ENCODE results near the gene ARID5B. TPM values are rescaled to one million over a fixed set of nuclear protein-coding genes. Genes with fewer than 3 reads are reported as not detected.
A peak's percentile ranks its signal among the peaks of the same experiment; 100 is the strongest.

The ARID5B gene
- polyA plus RNA-seq, 1 of the 3 experiments (the other 2 are of a cell fraction): 10.9 TPM

DNA sequence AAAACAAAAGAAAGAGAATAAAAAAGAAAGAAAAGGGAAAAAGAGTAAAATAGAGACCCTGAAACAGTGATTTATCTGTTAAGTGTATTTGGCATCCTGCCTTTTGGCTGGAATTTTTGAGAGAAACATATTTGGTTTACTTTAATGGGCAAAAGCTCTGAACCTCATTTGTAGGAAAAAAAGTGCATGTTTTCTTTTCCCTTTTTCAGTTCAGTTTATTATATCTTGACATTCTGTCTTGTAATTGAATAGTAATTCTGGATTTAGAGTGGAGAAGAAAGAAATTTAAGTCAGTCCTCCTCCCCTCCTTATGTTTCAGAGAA lies 69.5 kb downstream of the ARID5B start:
- Histone ChIP-seq H4K20me1 (ENCODE audit: insufficient read depth) (no peaks in the 10 kb centered on the region), H3K79me2 (ENCODE audit: insufficient read depth) (peaks cover 42% of the 10 kb centered on the region), H3K4me3 (ENCODE audit: low read depth in 2 of 2, low read length in 1 of 2) (peak overlapping the region in 1 of 2 experiments; percentile 15; a peak in 1 of 4 replicates), H3K27me3 (ENCODE audit: insufficient read depth) (no peaks in the 10 kb centered on the region), H3K27ac (ENCODE audit: low read depth in 2 of 2, low read length in 1 of 2) (peak overlapping the region; percentile 84 to 98), H3K4me1 (ENCODE audit: control insufficient read depth in 1 of 2, insufficient read depth in 2 of 2, low read depth in 1 of 2, low read length in 1 of 2) (peaks cover 42 to 46% of the 10 kb centered on the region in 2 experiments), H3K36me3 (replicated peaks in 1 of 2; ENCODE audit: control insufficient read depth in 1 of 2, insufficient read depth in 2 of 2, low read length in 1 of 2) (peaks cover 7 to 13% of the 10 kb centered on the region in 2 experiments), H3K9ac (peak overlapping the region; percentile 40; the same call in 1 of the 2 replicates), H3F3A (replicated peaks; ENCODE audit: insufficient read depth) (peaks cover 36% of the 10 kb centered on the region), H3K4me2 (peak overlapping the region; percentile 43), H3K9me2 (no peaks in the 10 kb centered on the region), H3K9me3 (peaks cover under 1% of the 10 kb centered on the region; the same call in 1 of the 2 replicates), H2AFZ (ENCODE audit: low read depth) (peak overlapping the region; percentile 40; the same call in 1 of the 2 replicates)
- DNase-seq: no peak
- TF ChIP-seq POLR2AphosphoS5 (IDR thresholded peaks at IDR 0.05; ENCODE audit: low read depth, low read length) (0 out of 2 replicates have a peak, but pooled peaks have one; percentile 16), FOXJ3 (CRISPR knock-in tag; IDR thresholded peaks at IDR 0.05) (no peak), NFIC (IDR thresholded peaks at IDR 0.05; ENCODE audit: borderline replicate concordance) (peak; percentile 52; the same call in 1 of the 2 replicates)
- ChIA-PET POLR2A (no interaction called here), CTCF (interaction anchor here (0.8 kb wide), 1 partner anchor 73 kb away, joined by 3 read pairs; no protein-coding TSS in a partner anchor)

DNA sequence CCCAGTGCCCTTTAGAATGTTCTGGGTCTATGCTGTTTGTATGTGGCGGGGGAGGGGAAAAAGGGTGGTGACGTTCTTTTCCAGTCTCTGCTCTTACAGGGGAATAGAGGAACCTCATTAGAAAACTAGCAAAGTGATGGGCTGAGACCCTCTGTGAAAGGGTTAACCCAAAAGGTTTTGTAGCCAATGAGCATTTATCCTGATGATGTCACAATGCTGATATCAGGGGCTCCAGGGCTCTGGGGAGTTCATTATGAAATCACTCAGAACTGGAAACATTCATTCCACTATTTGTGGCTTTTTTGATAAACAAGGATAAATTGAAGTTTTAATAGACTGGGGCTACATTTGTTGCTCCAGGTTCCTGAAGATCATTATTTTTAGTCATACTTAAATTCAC lies 71.7 kb downstream of the ARID5B start:
- no peak overlapping the region for H2AFZ ChIP-seq (ENCODE audit: low read depth)
- no peak overlapping the region for H3K4me3 ChIP-seq (ENCODE audit: low read depth in 2 of 2, low read length in 1 of 2)
- H3F3A ChIP-seq (replicated peaks; ENCODE audit: insufficient read depth): peaks cover 40% of the 10 kb centered on the region
- H4K20me1 ChIP-seq (ENCODE audit: insufficient read depth): no peaks in the 10 kb centered on the region
- peak overlapping the region; percentile 89 to 90; a peak in 2 of 4 replicates for H3K27ac ChIP-seq (ENCODE audit: low read depth in 2 of 2, low read length in 1 of 2)
- H3K9me2 ChIP-seq: no peaks in the 10 kb centered on the region
- 93% methylated on average over 2 of the region's 2 CpGs for WGBS (ENCODE audit: low lambda C conversion rate)
- ChIA-PET POLR2A (no interaction called here), CTCF (interaction anchor here (1.0 to 1.2 kb wide), 3 partner anchors 66 to 272 kb away, joined by 3 read pairs; no protein-coding TSS in a partner anchor)
- TF ChIP-seq MXI1 (IDR thresholded peaks at IDR 0.05; ENCODE audit: low read depth, low read length) (no peak), RFX5 (IDR thresholded peaks at IDR 0.05; ENCODE audit: low read length) (no peak), POLR2AphosphoS5 (IDR thresholded peaks at IDR 0.05; ENCODE audit: low read depth, low read length) (no peak), TCF12 (IDR thresholded peaks at IDR 0.05) (no peak), GATA2 (CRISPR knock-in tag; IDR thresholded peaks at IDR 0.05) (no peak), FOXJ3 (CRISPR knock-in tag; IDR thresholded peaks at IDR 0.05) (no peak), ELF1 (IDR thresholded peaks at IDR 0.05) (no peak), TAF1 (IDR thresholded peaks at IDR 0.05; ENCODE audit: borderline replicate concordance, low read depth, low read length) (no peak)
- TF ChIP-seq, protein P1, sequence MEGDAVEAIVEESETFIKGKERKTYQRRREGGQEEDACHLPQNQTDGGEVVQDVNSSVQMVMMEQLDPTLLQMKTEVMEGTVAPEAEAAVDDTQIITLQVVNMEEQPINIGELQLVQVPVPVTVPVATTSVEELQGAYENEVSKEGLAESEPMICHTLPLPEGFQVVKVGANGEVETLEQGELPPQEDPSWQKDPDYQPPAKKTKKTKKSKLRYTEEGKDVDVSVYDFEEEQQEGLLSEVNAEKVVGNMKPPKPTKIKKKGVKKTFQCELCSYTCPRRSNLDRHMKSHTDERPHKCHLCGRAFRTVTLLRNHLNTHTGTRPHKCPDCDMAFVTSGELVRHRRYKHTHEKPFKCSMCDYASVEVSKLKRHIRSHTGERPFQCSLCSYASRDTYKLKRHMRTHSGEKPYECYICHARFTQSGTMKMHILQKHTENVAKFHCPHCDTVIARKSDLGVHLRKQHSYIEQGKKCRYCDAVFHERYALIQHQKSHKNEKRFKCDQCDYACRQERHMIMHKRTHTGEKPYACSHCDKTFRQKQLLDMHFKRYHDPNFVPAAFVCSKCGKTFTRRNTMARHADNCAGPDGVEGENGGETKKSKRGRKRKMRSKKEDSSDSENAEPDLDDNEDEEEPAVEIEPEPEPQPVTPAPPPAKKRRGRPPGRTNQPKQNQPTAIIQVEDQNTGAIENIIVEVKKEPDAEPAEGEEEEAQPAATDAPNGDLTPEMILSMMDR (IDR thresholded peaks at IDR 0.05): no peak
- peak overlapping the region; percentile 68; the same call in 1 of the 2 replicates for H3K4me2 ChIP-seq
- H3K79me2 ChIP-seq (ENCODE audit: insufficient read depth): peaks cover 56% of the 10 kb centered on the region
- H3K36me3 ChIP-seq (replicated peaks in 1 of 2; ENCODE audit: control insufficient read depth in 1 of 2, insufficient read depth in 2 of 2, low read length in 1 of 2): peaks cover 1 to 2% of the 10 kb centered on the region in 2 experiments
- no peaks in the 10 kb centered on the region for H3K9me3 ChIP-seq
- H3K4me1 ChIP-seq (ENCODE audit: control insufficient read depth in 1 of 2, insufficient read depth in 2 of 2, low read depth in 1 of 2, low read length in 1 of 2): peaks cover 46% of the 10 kb centered on the region in 2 experiments
- H3K27me3 ChIP-seq (ENCODE audit: insufficient read depth): no peaks in the 10 kb centered on the region
- H3K9ac ChIP-seq: no peak overlapping the region
- no peak for DNase-seq

DNA sequence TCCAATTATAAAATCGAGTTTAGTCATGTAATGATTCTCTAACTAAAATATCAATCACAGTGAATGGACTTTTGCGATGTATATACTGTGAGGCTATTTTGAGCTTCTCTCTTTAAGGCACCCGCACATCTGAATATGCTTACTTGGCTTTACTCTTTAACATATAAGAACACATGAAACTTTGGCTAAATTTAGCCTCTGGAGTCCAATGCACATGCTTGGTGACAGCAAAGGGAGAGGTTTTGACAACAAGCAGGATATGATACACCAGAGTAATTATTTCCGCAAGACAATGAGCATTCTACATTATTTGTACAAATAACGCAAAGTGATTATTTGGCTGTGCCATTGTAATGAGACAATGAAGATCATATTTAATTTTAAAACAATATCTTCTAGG lies 72.4 kb downstream of the ARID5B start:
- Histone ChIP-seq H3F3A (replicated peaks; ENCODE audit: insufficient read depth) (peaks cover 40% of the 10 kb centered on the region), H3K9me2 (no peaks in the 10 kb centered on the region), H3K4me1 (ENCODE audit: control insufficient read depth in 1 of 2, insufficient read depth in 2 of 2, low read depth in 1 of 2, low read length in 1 of 2) (peaks cover 46% of the 10 kb centered on the region in 2 experiments), H3K9ac (peak overlapping the region; percentile 37; the same call in 1 of the 2 replicates), H4K20me1 (ENCODE audit: insufficient read depth) (no peaks in the 10 kb centered on the region), H3K4me2 (peak overlapping the region; percentile 68), H3K27me3 (ENCODE audit: insufficient read depth) (no peaks in the 10 kb centered on the region), H3K9me3 (no peaks in the 10 kb centered on the region), H3K4me3 (ENCODE audit: low read depth in 2 of 2, low read length in 1 of 2) (peak overlapping the region in 1 of 2 experiments; percentile 11; a peak in 2 of 4 replicates), H3K27ac (ENCODE audit: low read depth in 2 of 2, low read length in 1 of 2) (peak overlapping the region; percentile 89 to 90), H3K36me3 (replicated peaks in 1 of 2; ENCODE audit: control insufficient read depth in 1 of 2, insufficient read depth in 2 of 2, low read length in 1 of 2) (peaks cover 0 to 2% of the 10 kb centered on the region in 2 experiments), H2AFZ (ENCODE audit: low read depth) (0 out of 2 replicates have a peak overlapping the region, but pooled peaks have one; percentile 27), H3K79me2 (ENCODE audit: insufficient read depth) (peaks cover 63% of the 10 kb centered on the region)
- TF ChIP-seq FOXM1 (IDR thresholded peaks at IDR 0.05; ENCODE audit: low read depth) (no peak), NRF1 (IDR thresholded peaks at IDR 0.05; ENCODE audit: low read depth, low read length) (no peak), SMC3 (IDR thresholded peaks at IDR 0.05; ENCODE audit: low read depth, low read length) (no peak), NFIC (IDR thresholded peaks at IDR 0.05; ENCODE audit: borderline replicate concordance) (no peak), POLR2AphosphoS5 (IDR thresholded peaks at IDR 0.05; ENCODE audit: low read depth, low read length) (no peak), RXRA (IDR thresholded peaks at IDR 0.05; ENCODE audit: borderline replicate concordance, low read depth) (no peak), GATA2 (CRISPR knock-in tag; IDR thresholded peaks at IDR 0.05) (no peak)
- TF ChIP-seq, protein P2, sequence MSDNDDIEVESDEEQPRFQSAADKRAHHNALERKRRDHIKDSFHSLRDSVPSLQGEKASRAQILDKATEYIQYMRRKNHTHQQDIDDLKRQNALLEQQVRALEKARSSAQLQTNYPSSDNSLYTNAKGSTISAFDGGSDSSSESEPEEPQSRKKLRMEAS (IDR thresholded peaks at IDR 0.05; ENCODE audit: low read depth): no peak
- TF ChIP-seq, protein P3, sequence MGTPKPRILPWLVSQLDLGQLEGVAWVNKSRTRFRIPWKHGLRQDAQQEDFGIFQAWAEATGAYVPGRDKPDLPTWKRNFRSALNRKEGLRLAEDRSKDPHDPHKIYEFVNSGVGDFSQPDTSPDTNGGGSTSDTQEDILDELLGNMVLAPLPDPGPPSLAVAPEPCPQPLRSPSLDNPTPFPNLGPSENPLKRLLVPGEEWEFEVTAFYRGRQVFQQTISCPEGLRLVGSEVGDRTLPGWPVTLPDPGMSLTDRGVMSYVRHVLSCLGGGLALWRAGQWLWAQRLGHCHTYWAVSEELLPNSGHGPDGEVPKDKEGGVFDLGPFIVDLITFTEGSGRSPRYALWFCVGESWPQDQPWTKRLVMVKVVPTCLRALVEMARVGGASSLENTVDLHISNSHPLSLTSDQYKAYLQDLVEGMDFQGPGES (IDR thresholded peaks at IDR 0.05; ENCODE audit: low read depth, low read length): no peak
- TF ChIP-seq, protein P4, sequence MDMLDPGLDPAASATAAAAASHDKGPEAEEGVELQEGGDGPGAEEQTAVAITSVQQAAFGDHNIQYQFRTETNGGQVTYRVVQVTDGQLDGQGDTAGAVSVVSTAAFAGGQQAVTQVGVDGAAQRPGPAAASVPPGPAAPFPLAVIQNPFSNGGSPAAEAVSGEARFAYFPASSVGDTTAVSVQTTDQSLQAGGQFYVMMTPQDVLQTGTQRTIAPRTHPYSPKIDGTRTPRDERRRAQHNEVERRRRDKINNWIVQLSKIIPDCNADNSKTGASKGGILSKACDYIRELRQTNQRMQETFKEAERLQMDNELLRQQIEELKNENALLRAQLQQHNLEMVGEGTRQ (IDR thresholded peaks at IDR 0.05; ENCODE audit: borderline replicate concordance, low read depth, low read length): no peak
- ChIA-PET CTCF (no interaction called here), POLR2A (no interaction called here)
- DNase-seq: no peak
- 27% methylated on average over 5 of the region's 5 CpGs for WGBS (ENCODE audit: low lambda C conversion rate)
